Measurements from ENCODE around the gene CFTR. TPM values are rescaled to one million over a fixed set of nuclear protein-coding genes. Genes with fewer than 3 reads are reported as not detected.

CFTR gene
- total and polyA plus RNA-seq, 2 of the 8 experiments (the other 6 are each of a cell fraction or from before 2014, with no cell fraction given), result 1.2 to 1.6 TPM

DNA sequence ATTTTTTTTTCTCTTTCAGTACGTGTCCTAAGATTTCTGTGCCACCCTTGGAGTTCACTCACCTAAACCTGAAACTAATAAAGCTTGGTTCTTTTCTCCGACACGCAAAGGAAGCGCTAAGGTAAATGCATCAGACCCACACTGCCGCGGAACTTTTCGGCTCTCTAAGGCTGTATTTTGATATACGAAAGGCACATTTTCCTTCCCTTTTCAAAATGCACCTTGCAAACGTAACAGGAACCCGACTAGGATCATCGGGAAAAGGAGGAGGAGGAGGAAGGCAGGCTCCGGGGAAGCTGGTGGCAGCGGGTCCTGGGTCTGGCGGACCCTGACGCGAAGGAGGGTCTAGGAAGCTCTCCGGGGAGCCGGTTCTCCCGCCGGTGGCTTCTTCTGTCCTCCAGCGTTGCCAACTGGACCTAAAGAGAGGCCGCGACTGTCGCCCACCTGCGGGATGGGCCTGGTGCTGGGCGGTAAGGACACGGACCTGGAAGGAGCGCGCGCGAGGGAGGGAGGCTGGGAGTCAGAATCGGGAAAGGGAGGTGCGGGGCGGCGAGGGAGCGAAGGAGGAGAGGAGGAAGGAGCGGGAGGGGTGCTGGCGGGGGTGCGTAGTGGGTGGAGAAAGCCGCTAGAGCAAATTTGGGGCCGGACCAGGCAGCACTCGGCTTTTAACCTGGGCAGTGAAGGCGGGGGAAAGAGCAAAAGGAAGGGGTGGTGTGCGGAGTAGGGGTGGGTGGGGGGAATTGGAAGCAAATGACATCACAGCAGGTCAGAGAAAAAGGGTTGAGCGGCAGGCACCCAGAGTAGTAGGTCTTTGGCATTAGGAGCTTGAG is at the start of gene CFTR (continued):
- TF ChIP-seq ATF2 (IDR thresholded peaks at IDR 0.05; ENCODE audit: low read length) (no peak), SP1 (IDR thresholded peaks at IDR 0.05; ENCODE audit: low read depth, low read length) (no peak), EZH2 (IDR thresholded peaks at IDR 0.05; ENCODE audit: low read depth, low read length, severe bottlenecking) (no peak), RBBP5 (IDR thresholded peaks at IDR 0.05; ENCODE audit: borderline replicate concordance, low read depth, low read length) (peak; percentile 67; the same call in 1 of the 2 replicates), POLR2A (IDR thresholded peaks at IDR 0.05; ENCODE audit: control extremely low read depth in 1 of 2, low read depth in 2 of 2, low read length in 2 of 2) (0 out of 3 replicates have a peak, but pooled peaks of 1 of the 2 experiments have one; percentile 40), YY1 (IDR thresholded peaks at IDR 0.05; ENCODE audit: low read depth, low read length) (no peak), ASH2L (IDR thresholded peaks at IDR 0.05; ENCODE audit: low read length) (peak; percentile 97), HDAC2 (IDR thresholded peaks at IDR 0.05; ENCODE audit: borderline replicate concordance in 1 of 2, low read depth in 2 of 2, low read length in 2 of 2) (no peak; a peak in 1 of 4 replicates), TCF12 (IDR thresholded peaks at IDR 0.05; ENCODE audit: low read depth, low read length) (no peak), MAFK (IDR thresholded peaks at IDR 0.05; ENCODE audit: low read depth, low read length) (no peak), BRCA1 (IDR thresholded peaks at IDR 0.05; ENCODE audit: low read depth, low read length) (no peak), PHF8 (conservative IDR thresholded peaks at IDR 0.05; ENCODE audit: low read depth, low read length) (peak; percentile 57), NANOG (IDR thresholded peaks at IDR 0.05; ENCODE audit: insufficient read depth, low read depth, low read length, poor library complexity, severe bottlenecking) (no peak), CBX8 (IDR thresholded peaks at IDR 0.05; ENCODE audit: borderline replicate concordance, low read depth, low read length) (no peak), CTBP2 (IDR thresholded peaks at IDR 0.05; ENCODE audit: borderline replicate concordance, insufficient read depth, insufficient read length, low read length) (peak; percentile 69), SUZ12 (IDR thresholded peaks at IDR 0.05; ENCODE audit: low read length) (peak; percentile 62; the same call in 1 of the 2 replicates), POLR2AphosphoS5 (IDR thresholded peaks at IDR 0.05; ENCODE audit: low read depth, low read length) (0 out of 2 replicates have a peak, but pooled peaks have one; percentile 31), NRF1 (IDR thresholded peaks at IDR 0.05; ENCODE audit: low read depth, low read length) (no peak), KDM4A (IDR thresholded peaks at IDR 0.05; ENCODE audit: low read depth, low read length, severe bottlenecking) (peak; percentile 92)
- TF ChIP-seq, protein P1, sequence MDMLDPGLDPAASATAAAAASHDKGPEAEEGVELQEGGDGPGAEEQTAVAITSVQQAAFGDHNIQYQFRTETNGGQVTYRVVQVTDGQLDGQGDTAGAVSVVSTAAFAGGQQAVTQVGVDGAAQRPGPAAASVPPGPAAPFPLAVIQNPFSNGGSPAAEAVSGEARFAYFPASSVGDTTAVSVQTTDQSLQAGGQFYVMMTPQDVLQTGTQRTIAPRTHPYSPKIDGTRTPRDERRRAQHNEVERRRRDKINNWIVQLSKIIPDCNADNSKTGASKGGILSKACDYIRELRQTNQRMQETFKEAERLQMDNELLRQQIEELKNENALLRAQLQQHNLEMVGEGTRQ (IDR thresholded peaks at IDR 0.05; ENCODE audit: low read length), result no peak
